ENCODE measurements around the gene TAAR9.

TAAR9 gene

DNA sequence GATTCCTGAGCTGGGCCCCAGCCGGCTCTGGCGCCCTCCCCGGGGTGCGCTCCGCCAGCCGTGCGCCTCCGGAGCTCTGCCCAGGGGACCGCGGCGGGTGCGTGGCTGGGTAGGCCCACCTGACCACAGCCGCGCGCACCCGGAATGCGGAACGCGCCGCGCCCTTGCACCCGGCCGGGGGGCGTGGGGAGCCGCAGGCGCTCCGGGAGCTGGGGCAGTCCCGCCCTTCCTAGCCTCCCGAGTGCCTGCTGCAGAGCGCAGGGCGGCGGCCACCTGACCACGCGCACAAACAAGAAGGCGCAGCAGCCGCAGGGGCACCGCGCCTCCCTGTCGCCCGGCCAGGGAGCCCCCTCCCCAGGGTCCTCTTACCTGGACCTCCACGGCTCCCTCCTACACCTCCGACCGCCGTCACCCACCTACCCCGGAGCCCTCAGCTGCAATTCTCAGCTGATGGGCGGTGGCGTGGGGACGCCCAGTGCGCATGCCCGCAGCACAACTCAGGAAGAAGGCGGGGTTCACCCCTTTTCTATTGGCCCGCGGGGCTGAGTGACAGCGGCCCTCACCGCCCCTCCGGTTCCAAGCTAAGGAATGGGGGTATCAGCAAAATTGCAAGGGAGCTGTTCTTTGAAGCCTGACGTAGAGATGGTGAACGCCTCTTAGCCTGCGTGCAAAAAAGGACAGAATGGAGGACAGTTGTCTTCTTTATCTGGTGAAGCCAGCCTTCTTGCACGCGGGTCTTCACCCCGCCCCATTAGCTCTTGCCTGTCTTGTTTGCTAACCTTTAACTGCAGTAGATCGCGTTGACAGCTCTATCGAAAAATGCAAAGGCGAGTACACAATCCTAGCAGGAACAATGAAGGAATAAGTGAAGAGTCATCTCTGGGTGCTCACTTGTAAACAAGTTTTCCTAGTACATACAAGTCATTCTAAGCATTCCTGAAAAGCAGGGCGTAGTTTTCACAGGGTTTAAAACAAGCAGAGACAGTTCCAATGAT, 25.1 kb upstream of the TAAR9 start, which contains the start of gene STX7:
Gene STX7 (minus strand): TSS at position 479 of the 995 bp plus-strand sequence. CDS start 9,586 bp downstream, outside the sequence.
- H3K4me3 ChIP-seq (ENCODE audit: low read depth, low read length) = peak within 1 kb of the TSS; percentile 81
- ChIA-PET POLR2A (interaction anchor here (0.8 to 1.7 kb wide), 3 partner anchors 15 to 302 kb away, joined by 3 to 14 read pairs (median 5); partner anchors contain the start of gene RPS12), CTCF (interaction anchor here (1.0 to 1.6 kb wide), 9 partner anchors 10 to 285 kb away, joined by 3 to 9 read pairs (median 4); partner anchors contain the start of gene SLC18B1)
- TF ChIP-seq, protein P1, sequence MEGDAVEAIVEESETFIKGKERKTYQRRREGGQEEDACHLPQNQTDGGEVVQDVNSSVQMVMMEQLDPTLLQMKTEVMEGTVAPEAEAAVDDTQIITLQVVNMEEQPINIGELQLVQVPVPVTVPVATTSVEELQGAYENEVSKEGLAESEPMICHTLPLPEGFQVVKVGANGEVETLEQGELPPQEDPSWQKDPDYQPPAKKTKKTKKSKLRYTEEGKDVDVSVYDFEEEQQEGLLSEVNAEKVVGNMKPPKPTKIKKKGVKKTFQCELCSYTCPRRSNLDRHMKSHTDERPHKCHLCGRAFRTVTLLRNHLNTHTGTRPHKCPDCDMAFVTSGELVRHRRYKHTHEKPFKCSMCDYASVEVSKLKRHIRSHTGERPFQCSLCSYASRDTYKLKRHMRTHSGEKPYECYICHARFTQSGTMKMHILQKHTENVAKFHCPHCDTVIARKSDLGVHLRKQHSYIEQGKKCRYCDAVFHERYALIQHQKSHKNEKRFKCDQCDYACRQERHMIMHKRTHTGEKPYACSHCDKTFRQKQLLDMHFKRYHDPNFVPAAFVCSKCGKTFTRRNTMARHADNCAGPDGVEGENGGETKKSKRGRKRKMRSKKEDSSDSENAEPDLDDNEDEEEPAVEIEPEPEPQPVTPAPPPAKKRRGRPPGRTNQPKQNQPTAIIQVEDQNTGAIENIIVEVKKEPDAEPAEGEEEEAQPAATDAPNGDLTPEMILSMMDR (IDR thresholded peaks at IDR 0.05; ENCODE audit: insufficient read depth, low read length, missing control alignments) = no peak
- no peak for DNase-seq (ENCODE audit: low read depth, low spot score)

DNA sequence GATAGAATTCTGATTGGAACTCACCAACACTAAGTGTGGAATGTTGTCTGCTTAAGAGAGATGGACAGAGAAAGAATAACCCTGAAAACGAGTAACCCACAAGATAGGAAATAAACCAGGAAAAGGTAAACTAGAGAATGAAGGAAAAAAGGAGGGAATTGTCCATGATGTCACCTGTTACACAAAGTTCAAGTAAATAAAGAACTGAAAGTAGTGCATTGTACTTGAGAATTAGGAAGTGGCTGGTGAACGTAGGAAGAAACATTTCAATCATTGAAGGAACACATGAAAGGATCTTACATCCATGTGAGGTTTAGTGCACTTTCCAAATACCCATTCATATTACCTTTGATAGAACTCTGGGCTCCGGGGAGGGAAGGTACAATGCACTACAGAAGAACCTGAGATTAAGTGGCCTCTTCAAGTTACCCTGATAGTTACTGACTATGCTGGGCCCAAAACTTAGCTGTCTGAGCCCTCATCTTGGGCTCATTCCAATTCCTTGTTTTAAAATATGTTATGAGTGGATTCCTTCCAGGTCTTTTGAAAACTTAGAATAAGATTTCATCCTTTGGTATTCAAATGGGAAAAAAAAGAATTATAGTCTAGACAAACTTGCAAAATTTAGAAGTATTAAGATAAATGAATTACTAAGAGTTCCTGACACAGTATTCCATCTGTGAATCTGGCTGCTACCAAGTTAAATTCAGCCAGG, 24.1 kb upstream of the TAAR9 start:
- TF ChIP-seq, protein P1 (IDR thresholded peaks at IDR 0.05; ENCODE audit: insufficient read depth, low read length, missing control alignments) = no peak
- no peak overlapping the region for H3K4me3 ChIP-seq (ENCODE audit: low read depth, low read length)
- ChIA-PET CTCF (interaction anchor here (1.1 to 1.5 kb wide), 5 partner anchors 15 to 1055 kb away, joined by 3 to 6 read pairs (median 4); no protein-coding TSS in a partner anchor), POLR2A (interaction anchor here (1.7 kb wide), 1 partner anchor 301 kb away, joined by 14 read pairs; the partner anchor contains the start of gene RPS12)
- no peak for DNase-seq (ENCODE audit: low read depth, low spot score)

- TF ChIP-seq, protein P1 (IDR thresholded peaks at IDR 0.05; ENCODE audit: insufficient read depth, low read length, missing control alignments) = no peak
These were observed 22.7 kb upstream of the TAAR9 start for GRCh38 chr6:132515386-132515785.

DNA sequence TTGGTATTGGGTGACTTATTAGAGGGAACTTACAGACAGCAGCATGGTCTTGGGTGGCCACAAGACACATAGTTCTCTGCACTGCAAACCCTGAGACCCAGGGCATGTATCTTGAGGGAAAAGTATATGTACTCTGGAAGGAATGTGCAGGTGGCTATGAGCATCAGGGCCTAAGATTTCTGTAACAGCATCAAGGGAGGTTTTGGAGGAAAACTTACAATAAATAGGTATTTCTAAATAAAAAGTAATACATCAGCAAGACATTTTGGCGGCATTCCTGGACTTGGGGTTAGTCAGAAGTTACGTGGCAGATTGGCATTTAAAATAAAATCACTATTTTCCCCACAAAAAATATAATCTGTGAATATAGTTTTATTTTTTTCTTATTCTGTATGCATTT, 17.1 kb upstream of the TAAR9 start:
- no peak overlapping the region for H3K4me3 ChIP-seq (ENCODE audit: low read depth, low read length)

More at GRCh38 chr6:132515386-132515785, 22.7 kb upstream of the TAAR9 start:
- no peak for DNase-seq (ENCODE audit: low read depth, low spot score)
- H3K4me3 ChIP-seq (ENCODE audit: low read depth, low read length) = no peak overlapping the region
- ChIA-PET CTCF (interaction anchor here (1.1 to 1.5 kb wide), 5 partner anchors 13 to 1053 kb away, joined by 3 to 6 read pairs (median 5); no protein-coding TSS in a partner anchor), POLR2A (no interaction called here)

DNA sequence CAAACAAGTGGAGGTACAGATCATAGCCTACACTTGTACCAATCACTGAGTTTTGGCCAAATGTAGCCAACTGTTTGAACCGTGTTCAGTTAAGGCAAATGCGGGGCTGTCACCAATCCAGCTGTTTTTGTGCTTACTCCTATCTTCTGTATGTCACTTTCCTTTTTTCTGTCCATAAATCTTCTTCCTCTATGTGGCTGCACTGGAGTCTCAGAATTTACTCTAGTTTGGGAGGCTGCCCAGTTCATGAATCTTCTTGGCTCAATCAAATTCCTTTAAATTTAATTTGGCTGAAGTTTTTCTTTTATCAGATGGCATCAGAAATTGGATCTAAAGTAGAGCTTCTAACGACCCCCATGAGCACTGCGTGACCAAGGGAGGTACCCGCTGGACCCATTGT, 13.4 kb upstream of the TAAR9 start:
- POLR2A ChIA-PET = no interaction called here
- CTCF ChIA-PET = interaction anchor here (0.9 to 1.4 kb wide), 3 partner anchors 193 to 274 kb away, joined by 3 to 6 read pairs (median 3); partner anchors contain the start of gene SLC18B1
- DNase-seq (ENCODE audit: low read depth, low spot score) = no peak
- TF ChIP-seq, protein P1 (IDR thresholded peaks at IDR 0.05; ENCODE audit: insufficient read depth, low read length, missing control alignments) = no peak
- no peak overlapping the region for H3K4me3 ChIP-seq (ENCODE audit: low read depth, low read length)

More for the DNA sequence above, 17.1 kb upstream of the TAAR9 start:
- ChIA-PET POLR2A (no interaction called here), CTCF (no interaction called here)
- DNase-seq (ENCODE audit: low read depth, low spot score) = no peak
- TF ChIP-seq, protein P1 (IDR thresholded peaks at IDR 0.05; ENCODE audit: insufficient read depth, low read length, missing control alignments) = no peak

All from AG04449 (cell line).